Panc1 (cell line): Measurements from ENCODE around the gene DTD1.

Experiments used
- CTCF ChIP-seq: fragments of 450-650 bp; IDR thresholded peaks from 2 replicates; pipeline ENCODE4 v1.5.1; 2017; ENCODE audit warnings: mild to moderate bottlenecking
- POLR2AphosphoS5 ChIP-seq: IDR thresholded peaks from 2 replicates; pipeline ENCODE4 v1.6.1; 2012; ENCODE audit warnings: mild to moderate bottlenecking, low read depth, low read length, moderate library complexity
- REST ChIP-seq, 2 experiments: IDR thresholded peaks; 2 replicates each; pipeline ENCODE4 v1.6.1; 2011 to 2012; ENCODE audit warnings: low read depth in 2 of 2, control low read depth in 1 of 2, low read length in 1 of 2, mild to moderate bottlenecking in 1 of 2, moderate library complexity in 1 of 2; ENCODE audit not compliant: insufficient read depth in 1 of 2
- SIN3A ChIP-seq: IDR thresholded peaks from 2 replicates; pipeline ENCODE4 v1.6.1; 2012; ENCODE audit warnings: low read depth, mild to moderate bottlenecking, low read length, moderate library complexity, borderline replicate concordance; ENCODE audit not compliant: insufficient read depth
- TCF7L2 ChIP-seq: IDR thresholded peaks from 2 replicates; pipeline ENCODE4 v1.6.1; 2011; ENCODE audit warnings: mild to moderate bottlenecking, low read depth, low read length, inconsistent platforms

- TF ChIP-seq CTCF (no peak), POLR2AphosphoS5 (no peak), TCF7L2 (no peak), REST (IDR thresholded peaks at IDR 0.05; ENCODE audit: insufficient read depth in 1 of 2, low read depth in 2 of 2, low read length in 1 of 2) (no peak), SIN3A (no peak)
These were observed 114.1 kb downstream of the DTD1 start for GRCh38 chr20:18701969-18702368.
